SJCRH30 (cell line): ENCODE data around the gene SF3B3. TPM values are rescaled to one million over a fixed set of nuclear protein-coding genes. Genes with fewer than 3 reads are reported as not detected.
"Not testable (repeated sequence)": the region's sequence is repeated elsewhere in the genome, so short reads cannot be mapped to it uniquely, and the experiment has no call there.

Experiments used
- DNase-seq, 2 experiments: peaks; one replicate each; pipeline ENCODE4 v3.0.0-alpha.2; 2015 to 2020
- H3K27ac ChIP-seq: fragments of 250-450 bp; sonication (Bioruptor Pico); 2 replicates; pipeline ENCODE4 v1.5.1; 2020; ENCODE audit warnings: mild to moderate bottlenecking, moderate library complexity
- H3K27me3 ChIP-seq: fragments of 250-450 bp; sonication (Bioruptor Pico); 2 replicates; pipeline ENCODE4 v1.5.1; 2020; ENCODE audit warnings: mild to moderate bottlenecking, moderate library complexity
- H3K36me3 ChIP-seq: fragments of 250-450 bp; sonication (Bioruptor Pico); 2 replicates; pipeline ENCODE4 v1.5.1; 2020; ENCODE audit warnings: mild to moderate bottlenecking, moderate library complexity
- H3K4me1 ChIP-seq: fragments of 250-450 bp; sonication (Bioruptor Pico); 2 replicates; pipeline ENCODE4 v1.5.1; 2020; ENCODE audit warnings: mild to moderate bottlenecking, moderate library complexity
- H3K4me3 ChIP-seq: fragments of 250-450 bp; sonication (Bioruptor Pico); 2 replicates; pipeline ENCODE4 v1.5.1; 2020; ENCODE audit warnings: mild to moderate bottlenecking, moderate library complexity
- H3K9me3 ChIP-seq: fragments of 250-450 bp; sonication (Bioruptor Pico); replicated peaks from 2 replicates; pipeline ENCODE4 v1.5.1; 2020; ENCODE audit warnings: mild to moderate bottlenecking, moderate library complexity
- total RNA-seq: library from RNA; depleted of rRNA; stranded (reverse); fragments of >200 nt; shearing (Covaris generic); gene quantifications from 2 replicates; pipeline ENCODE4 v1.2.3, GENCODE V29; 2014

SF3B3 gene
- total RNA-seq, 1 experiment from 2014 or later, result 318 TPM

DNA sequence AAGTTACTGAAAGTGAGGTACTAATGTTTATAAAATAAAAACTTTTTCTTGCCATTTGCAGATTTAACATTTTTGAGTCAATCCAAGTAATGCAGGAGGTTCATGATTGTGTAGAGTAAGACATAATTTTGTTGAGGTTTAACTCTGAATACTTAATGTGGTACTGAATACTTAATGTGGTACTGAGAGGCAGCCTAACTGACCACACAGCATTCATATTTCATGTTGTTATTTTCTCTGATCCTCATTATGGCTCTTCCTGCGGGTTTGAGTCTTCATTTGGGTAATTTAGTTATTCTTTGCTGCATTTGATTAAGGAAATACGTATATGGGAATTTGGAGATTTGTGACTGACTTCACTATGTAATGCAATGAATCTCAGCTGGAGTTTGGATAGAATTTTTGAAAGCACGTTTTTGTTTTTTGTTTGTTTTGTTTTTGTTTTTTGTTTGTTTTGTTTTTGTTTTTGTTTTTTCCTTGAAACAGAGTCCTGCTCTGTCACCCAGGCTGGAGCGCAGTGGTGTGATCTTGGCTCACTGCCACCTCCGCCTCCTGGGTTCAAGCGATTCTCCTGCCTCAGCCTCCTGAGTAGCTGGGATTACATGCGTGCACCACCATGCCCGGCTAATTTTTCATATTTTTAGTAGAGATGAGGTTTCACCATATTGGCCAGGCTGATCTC lies 3.8 kb downstream of the SF3B3 start:
- Histone ChIP-seq H3K9me3 (no peaks in the 10 kb centered on the region), H3K4me1 (peaks cover 3% of the 10 kb centered on the region; the same call in 1 of the 2 replicates), H3K36me3 (peaks cover 54% of the 10 kb centered on the region), H3K27me3 (no peaks in the 10 kb centered on the region), H3K4me3 (no peak overlapping the region), H3K27ac (no peak overlapping the region)
- DNase-seq, result no peak

DNA sequence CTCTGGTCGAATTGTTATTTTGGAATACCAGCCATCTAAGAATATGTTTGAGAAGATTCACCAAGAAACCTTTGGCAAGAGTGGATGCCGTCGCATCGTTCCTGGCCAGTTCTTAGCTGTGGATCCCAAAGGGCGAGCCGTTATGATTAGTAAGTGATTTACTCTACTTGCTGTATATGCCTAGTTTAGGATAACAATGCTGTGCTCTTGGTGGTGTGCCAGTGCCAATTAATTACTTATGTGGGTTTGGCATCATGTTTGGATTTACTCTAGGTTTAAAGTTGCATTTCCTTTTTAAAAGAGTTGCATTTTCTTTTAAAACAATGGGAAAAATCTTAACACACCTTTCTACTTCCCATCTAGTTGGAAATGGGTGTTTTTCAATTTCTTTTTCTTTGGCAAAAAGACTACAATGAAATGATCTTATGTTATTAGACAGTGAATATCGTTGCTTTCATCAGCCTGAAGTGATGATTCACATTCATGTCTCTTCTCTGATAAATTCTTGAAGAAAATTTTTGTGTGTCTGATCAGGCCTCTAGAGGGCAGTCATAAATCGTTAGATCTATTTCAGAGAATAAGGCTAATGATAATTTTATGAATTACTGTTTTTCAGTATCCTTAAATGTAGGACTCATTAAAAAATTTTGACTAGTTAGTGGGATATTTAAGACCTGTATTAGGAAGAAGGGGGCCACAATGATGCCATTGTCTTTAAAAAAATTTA lies 5.6 kb downstream of the SF3B3 start:
- peak in 1 of 2 experiments; percentile 26 for DNase-seq
- Histone ChIP-seq H3K9me3 (no peaks in the 10 kb centered on the region), H3K27ac (no peak overlapping the region), H3K4me1 (peaks cover 3% of the 10 kb centered on the region; the same call in 1 of the 2 replicates), H3K36me3 (peaks cover 71% of the 10 kb centered on the region), H3K4me3 (no peak overlapping the region), H3K27me3 (no peaks in the 10 kb centered on the region)

DNA sequence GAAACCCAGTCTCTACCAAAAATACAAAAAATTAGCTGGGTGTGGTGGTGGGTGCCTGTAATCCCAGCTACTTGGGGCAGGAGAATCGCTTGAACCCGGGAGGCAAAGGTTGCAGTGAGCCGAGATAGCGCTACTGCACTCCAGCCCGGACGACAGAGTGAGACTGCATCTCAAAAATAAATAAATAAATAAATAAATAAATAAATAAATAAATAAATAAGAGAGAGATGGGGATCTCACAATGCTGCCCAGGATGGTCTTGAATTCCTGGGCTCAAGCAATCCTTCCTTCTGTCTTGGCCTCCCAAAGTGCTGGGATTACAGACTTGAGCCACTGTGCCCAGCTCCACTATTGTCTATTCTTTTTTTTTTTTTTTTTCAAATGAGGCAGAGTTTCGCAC lies 6.3 kb downstream of the SF3B3 start:
- not testable (repeated sequence) for DNase-seq, H3K27ac ChIP-seq, H3K9me3 ChIP-seq, H3K4me1 ChIP-seq, H3K27me3 ChIP-seq, H3K4me3 ChIP-seq
- H3K36me3 ChIP-seq, result peaks cover 77% of the 10 kb centered on the region

DNA sequence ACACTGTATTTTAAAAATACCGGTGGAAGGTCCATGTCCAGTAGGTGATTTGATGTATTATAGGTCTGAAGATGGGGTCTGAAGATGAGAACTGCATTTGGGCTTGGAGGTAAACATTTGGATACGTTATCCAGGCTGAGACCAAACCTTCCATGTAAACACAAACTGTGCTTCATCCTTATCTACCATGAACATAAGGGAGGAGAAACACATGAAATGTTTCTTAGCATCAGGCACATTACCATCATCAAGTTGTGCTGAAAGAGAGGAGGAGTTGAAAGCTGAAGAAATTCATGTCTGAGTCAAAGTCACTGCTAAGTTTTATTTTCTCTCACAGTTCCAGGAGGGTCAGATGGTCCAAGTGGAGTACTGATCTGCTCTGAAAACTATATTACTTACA lies 11.4 kb downstream of the SF3B3 start:
- Histone ChIP-seq H3K9me3 (no peaks in the 10 kb centered on the region), H3K4me3 (no peak overlapping the region), H3K27ac (no peak overlapping the region), H3K4me1 (no peaks in the 10 kb centered on the region), H3K36me3 (peaks cover 84% of the 10 kb centered on the region), H3K27me3 (no peaks in the 10 kb centered on the region)
- no peak for DNase-seq

DNA sequence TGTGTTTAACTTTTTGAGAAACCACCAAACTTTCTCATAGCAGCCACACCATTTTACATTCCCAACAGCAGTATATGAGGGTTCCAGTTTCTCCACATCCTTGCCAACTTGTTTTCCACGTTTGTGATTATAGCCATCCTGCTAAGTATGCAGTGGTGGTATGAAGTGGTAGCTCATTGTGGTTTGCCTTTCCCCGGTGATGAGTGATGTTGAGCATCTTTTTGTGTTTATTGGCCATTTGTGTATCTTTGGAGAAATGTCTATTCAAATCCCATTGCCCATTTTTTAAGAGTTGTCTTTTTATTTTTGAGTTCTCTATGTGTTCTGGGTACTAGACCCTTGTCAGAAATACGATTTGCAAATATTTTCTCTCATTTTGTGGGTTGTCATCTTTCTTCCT lies 17.4 kb downstream of the SF3B3 start:
- no peak for DNase-seq
- no peak overlapping the region for H3K4me3 ChIP-seq
- no peaks in the 10 kb centered on the region for H3K27me3 ChIP-seq
- H3K4me1 ChIP-seq, result no peaks in the 10 kb centered on the region
- H3K36me3 ChIP-seq, result peaks cover 83% of the 10 kb centered on the region
- no peak overlapping the region for H3K27ac ChIP-seq
- H3K9me3 ChIP-seq, result no peaks in the 10 kb centered on the region

DNA sequence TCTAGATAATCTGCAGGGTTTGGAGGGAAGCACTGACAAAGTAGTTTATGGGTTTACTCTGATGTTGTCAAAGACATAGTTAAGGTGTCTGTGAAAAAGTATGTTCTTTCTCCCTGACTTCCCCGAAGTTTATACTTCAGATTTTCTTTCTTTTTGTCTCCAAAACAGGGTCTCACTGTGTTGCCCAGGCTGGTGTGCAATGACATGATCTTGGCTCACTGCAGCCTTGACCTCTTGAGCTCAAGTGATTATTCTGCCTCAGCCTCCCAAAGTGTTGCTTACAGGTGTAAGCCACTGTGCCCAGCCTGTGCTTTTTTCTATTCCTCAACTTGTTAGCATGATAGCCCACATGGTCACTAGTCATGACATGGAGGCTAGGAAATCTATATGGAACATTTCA lies 20.9 kb downstream of the SF3B3 start:
- Histone ChIP-seq H3K27ac (no peak overlapping the region), H3K27me3 (no peaks in the 10 kb centered on the region), H3K4me1 (no peaks in the 10 kb centered on the region), H3K9me3 (no peaks in the 10 kb centered on the region), H3K4me3 (no peak overlapping the region), H3K36me3 (peaks cover 86% of the 10 kb centered on the region)
- no peak for DNase-seq

DNA sequence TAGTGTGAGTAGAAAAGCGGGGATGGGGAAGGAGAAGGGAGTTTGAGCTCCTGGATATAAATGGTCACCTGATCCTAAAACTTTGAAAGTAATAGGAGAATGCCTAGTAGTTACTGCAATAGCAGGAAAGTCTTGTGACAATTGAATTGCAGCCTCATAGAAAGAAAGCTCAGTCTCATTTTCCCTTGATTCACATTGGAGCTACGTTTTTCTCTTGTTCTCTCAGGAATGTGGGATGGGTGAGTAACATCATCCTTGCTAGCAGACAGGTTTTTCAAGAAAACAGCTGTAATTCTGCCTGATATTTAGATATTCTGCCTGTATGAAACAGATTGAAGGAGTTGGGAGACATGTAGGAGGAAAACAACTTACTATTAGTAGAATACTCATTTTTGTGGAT lies 25.3 kb downstream of the SF3B3 start:
- Histone ChIP-seq H3K27ac (no peak overlapping the region), H3K36me3 (peaks cover 87% of the 10 kb centered on the region)
- DNase-seq, result no peak

DNA sequence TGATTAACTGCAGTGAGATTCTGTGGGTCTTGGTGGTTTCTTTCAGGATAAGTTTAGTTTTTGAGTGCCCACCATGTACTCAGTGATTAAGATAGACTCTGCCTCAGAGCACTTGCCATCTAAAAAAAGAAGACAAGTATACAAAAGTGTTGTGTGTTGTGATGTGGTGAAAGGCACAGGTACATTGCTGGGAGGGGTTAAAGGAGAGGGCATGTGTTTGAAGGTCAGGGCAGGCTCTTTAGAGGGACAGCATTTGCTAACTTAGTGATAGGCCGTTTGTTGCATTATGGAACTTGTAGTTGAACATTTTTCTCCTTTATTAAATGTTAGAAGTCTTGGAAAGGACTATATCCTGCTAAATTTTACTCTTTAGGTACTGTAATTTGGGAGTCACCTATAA lies 26.5 kb downstream of the SF3B3 start:
- H3K36me3 ChIP-seq, result peaks cover 89% of the 10 kb centered on the region
- no peaks in the 10 kb centered on the region for H3K27me3 ChIP-seq
- no peak overlapping the region for H3K4me3 ChIP-seq
- no peak overlapping the region for H3K27ac ChIP-seq
- H3K4me1 ChIP-seq, result no peaks in the 10 kb centered on the region
- H3K9me3 ChIP-seq, result no peaks in the 10 kb centered on the region
- DNase-seq, result no peak

More for the DNA sequence above, 25.3 kb downstream of the SF3B3 start:
- Histone ChIP-seq H3K4me1 (no peaks in the 10 kb centered on the region), H3K27me3 (no peaks in the 10 kb centered on the region), H3K4me3 (no peak overlapping the region), H3K9me3 (no peaks in the 10 kb centered on the region)

DNA sequence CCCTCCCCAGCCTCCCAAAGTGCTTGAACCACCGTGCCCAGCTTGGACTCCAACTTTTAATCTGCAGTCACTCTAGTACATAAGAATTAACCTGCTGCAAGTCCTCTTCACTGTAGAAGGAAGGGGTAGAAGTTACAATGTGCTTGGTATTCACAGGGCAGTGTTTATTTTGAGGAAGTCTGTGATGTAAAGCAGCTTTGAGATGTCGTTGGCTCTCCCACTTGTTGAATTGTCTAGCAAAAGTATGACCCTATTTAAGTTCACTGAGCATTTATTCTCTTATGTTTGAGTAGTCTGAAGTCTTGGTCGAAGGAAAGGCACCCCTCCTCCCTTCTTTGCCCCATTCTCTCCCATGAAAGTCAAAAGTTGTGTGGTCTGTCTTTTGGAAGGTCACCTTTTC lies 28.2 kb downstream of the SF3B3 start:
- Histone ChIP-seq H3K4me1 (no peaks in the 10 kb centered on the region), H3K27ac (no peak overlapping the region), H3K27me3 (no peaks in the 10 kb centered on the region), H3K4me3 (no peak overlapping the region), H3K9me3 (no peaks in the 10 kb centered on the region), H3K36me3 (peaks cover 87% of the 10 kb centered on the region)
- no peak for DNase-seq

DNA sequence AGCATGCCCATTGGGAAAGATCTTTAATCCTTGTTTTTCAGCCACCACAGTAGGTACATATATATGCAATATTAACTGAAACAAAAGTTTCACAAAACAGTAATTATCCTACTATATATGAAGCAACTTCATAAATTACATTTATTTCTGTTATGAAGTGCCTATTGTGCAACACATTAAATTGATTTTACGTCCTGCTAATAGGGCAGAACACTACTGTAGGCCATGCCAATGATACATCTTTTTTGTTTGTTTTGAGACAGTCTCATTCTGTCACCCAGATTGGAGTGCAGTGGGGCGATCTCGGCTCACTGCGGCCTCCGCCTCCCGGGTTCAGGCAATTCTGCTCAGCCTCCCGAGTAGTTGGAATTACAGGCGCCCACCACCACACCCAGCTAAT lies 29.1 kb downstream of the SF3B3 start:
- Histone ChIP-seq H3K4me3 (no peak overlapping the region), H3K36me3 (peaks cover 86% of the 10 kb centered on the region), H3K9me3 (no peaks in the 10 kb centered on the region), H3K27ac (no peak overlapping the region), H3K4me1 (no peaks in the 10 kb centered on the region), H3K27me3 (no peaks in the 10 kb centered on the region)
- no peak for DNase-seq

DNA sequence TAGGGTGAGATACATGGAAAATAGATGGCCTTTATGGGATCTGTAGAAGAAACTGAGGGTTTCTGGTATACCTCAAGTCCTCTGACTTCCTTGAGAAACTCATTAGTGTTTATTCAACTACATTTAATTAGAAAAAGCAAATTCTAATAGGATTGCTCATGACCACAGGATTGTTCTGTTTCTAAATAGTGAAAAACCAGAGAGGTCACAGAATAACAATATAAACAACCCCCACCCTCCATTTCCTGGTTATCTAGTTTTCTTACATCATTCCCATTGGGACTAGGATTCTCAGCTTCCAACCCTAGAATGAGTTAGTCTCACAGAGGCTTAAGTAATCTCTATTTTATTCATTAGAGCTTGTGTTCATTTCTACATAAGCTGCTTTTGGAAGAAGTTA lies 30.0 kb downstream of the SF3B3 start:
- H3K36me3 ChIP-seq, result peaks cover 85% of the 10 kb centered on the region
- H3K27ac ChIP-seq, result no peak overlapping the region
- no peaks in the 10 kb centered on the region for H3K27me3 ChIP-seq
- no peak overlapping the region for H3K4me3 ChIP-seq
- DNase-seq, result no peak
- H3K9me3 ChIP-seq, result no peaks in the 10 kb centered on the region
- no peaks in the 10 kb centered on the region for H3K4me1 ChIP-seq

DNA sequence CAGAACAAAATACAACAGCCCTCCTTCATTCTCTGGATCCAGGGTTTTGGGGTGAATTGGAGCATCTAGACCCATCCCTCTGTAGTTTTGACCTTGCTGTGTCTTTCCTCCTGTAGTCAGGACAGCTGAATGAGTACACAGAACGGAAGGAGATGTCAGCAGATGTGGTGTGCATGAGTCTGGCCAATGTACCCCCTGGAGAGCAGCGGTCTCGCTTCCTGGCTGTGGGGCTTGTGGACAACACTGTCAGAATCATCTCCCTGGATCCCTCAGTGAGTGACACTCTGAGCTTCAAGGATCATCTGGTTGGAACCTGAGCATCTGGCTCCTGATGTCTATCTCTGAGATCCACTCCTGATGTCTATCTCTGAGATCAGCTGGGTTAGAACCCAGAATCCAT lies 32.4 kb downstream of the SF3B3 start:
- Histone ChIP-seq H3K27me3 (no peaks in the 10 kb centered on the region), H3K4me1 (no peaks in the 10 kb centered on the region), H3K9me3 (no peaks in the 10 kb centered on the region), H3K36me3 (peaks cover 86% of the 10 kb centered on the region), H3K27ac (no peak overlapping the region), H3K4me3 (no peak overlapping the region)
- DNase-seq, result no peak

DNA sequence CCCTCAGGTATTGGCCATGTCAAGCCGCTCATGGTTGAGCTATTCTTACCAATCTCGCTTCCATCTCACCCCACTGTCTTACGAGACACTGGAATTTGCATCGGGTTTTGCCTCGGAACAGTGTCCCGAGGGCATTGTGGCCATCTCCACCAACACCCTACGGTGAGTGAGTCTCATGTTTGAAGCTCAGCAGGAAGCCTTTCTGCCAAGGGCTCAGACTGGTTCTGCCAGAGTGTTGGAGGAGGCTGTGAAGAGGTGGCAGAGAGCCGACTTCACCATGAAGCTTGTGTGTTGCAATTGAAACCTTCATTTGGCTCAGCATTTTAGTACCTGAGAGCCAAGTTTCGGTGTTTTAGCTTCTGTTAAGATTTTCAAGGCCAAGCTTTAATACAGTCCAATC lies 38.0 kb downstream of the SF3B3 start:
- Histone ChIP-seq H3K9me3 (no peaks in the 10 kb centered on the region), H3K4me1 (no peaks in the 10 kb centered on the region), H3K36me3 (peaks cover 88% of the 10 kb centered on the region), H3K4me3 (no peak overlapping the region), H3K27ac (no peak overlapping the region), H3K27me3 (no peaks in the 10 kb centered on the region)
- no peak for DNase-seq

DNA sequence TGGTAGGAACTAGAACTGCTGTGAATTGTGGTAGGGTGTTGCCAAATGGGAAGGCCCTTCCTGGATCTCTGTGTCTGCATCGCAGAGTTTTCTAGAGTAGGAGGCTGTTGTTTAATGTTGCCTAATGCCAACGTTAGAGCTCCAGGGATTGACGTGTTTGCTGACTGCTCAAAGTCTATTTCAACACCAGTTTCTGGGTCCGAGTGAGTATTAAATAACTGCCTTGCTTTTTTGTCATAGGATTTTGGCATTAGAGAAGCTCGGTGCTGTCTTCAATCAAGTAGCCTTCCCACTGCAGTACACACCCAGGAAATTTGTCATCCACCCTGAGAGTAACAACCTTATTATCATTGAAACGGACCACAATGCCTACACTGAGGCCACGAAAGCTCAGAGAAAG lies 40.0 kb downstream of the SF3B3 start:
- no peak for DNase-seq
- H3K9me3 ChIP-seq, result no peaks in the 10 kb centered on the region
- H3K36me3 ChIP-seq, result peaks cover 84% of the 10 kb centered on the region
- H3K27ac ChIP-seq, result no peak overlapping the region
- H3K27me3 ChIP-seq, result no peaks in the 10 kb centered on the region
- no peaks in the 10 kb centered on the region for H3K4me1 ChIP-seq
- H3K4me3 ChIP-seq, result no peak overlapping the region

DNA sequence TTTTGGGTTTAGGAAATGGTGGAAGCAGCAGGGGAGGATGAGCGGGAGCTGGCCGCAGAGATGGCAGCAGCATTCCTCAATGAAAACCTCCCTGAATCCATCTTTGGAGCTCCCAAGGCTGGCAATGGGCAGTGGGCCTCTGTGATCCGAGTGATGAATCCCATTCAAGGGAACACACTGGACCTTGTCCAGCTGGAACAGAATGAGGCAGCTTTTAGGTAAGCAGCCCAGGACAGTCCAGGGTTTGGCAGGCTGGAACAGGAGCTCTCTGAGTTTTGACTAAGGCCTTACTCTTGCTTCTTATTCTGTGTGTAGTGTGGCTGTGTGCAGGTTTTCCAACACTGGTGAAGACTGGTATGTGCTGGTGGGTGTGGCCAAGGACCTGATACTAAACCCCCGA lies 41.4 kb downstream of the SF3B3 start:
- peaks cover 83% of the 10 kb centered on the region for H3K36me3 ChIP-seq

More for the DNA sequence above, 41.4 kb downstream of the SF3B3 start:
- Histone ChIP-seq H3K4me3 (no peak overlapping the region), H3K27ac (no peak overlapping the region), H3K4me1 (no peaks in the 10 kb centered on the region), H3K9me3 (no peaks in the 10 kb centered on the region), H3K27me3 (no peaks in the 10 kb centered on the region)
- DNase-seq, result no peak
